Kidney (tissue), 14 donors: ENCODE measurements around the gene TRIM40. TPM values are rescaled to one million over a fixed set of nuclear protein-coding genes. Genes with fewer than 3 reads are reported as not detected.
A peak's percentile ranks its signal among the peaks of the same experiment; 100 is the strongest.

ENCODE experiments used
- DNase-seq, 5 donors: peaks; one replicate each; pipeline ENCODE4 v3.0.0-alpha.2; 2013 to 2020
- FAIRE-seq: peaks from 2 replicates; lab custom pipeline; 2012; peaks lifted over from hg19 to GRCh38; lab: Jason Lieb, UNC
- H3K27ac ChIP-seq, 2 donors: one replicate each; pipeline ENCODE4 v1.7.0; 2013; ENCODE audit warnings: low read depth in 2 of 2, low read length in 2 of 2, inconsistent platforms in 1 of 2
- H3K27me3 ChIP-seq: one replicate; pipeline ENCODE4 v1.7.1; 2013; ENCODE audit warnings: low read length, inconsistent platforms; ENCODE audit not compliant: control insufficient read depth, insufficient read depth
- H3K36me3 ChIP-seq, 3 donors: one replicate each; pipeline versions ENCODE4 v1.7.0 to v1.7.1; 2013; ENCODE audit warnings: low read length in 3 of 3, control low read depth in 1 of 3, inconsistent platforms in 1 of 3; ENCODE audit not compliant: insufficient read depth in 3 of 3, control insufficient read depth in 2 of 3
- H3K4me1 ChIP-seq, 3 donors: one replicate each; pipeline versions ENCODE4 v1.7.0 to v1.7.1; 2013; ENCODE audit warnings: low read length in 3 of 3, inconsistent platforms in 1 of 3, low read depth in 1 of 3; ENCODE audit not compliant: control insufficient read depth in 2 of 3, insufficient read depth in 2 of 3
- H3K4me3 ChIP-seq, 3 donors: one replicate each; pipeline versions ENCODE4 v1.7.0 to v1.8.1; 2013; ENCODE audit warnings: low read length in 3 of 3, control low read depth in 1 of 3, inconsistent platforms in 1 of 3
- H3K9ac ChIP-seq, 3 donors: one replicate each; pipeline versions ENCODE4 v1.7.0 to v1.7.1; 2013; ENCODE audit warnings: low read length in 3 of 3, control low read depth in 1 of 3, inconsistent platforms in 1 of 3
- H3K9me3 ChIP-seq, 3 donors: one replicate each; pipeline versions ENCODE4 v1.7.0 to v1.7.1; 2013; ENCODE audit warnings: low read length in 3 of 3, control low read depth in 1 of 3, inconsistent platforms in 1 of 3; ENCODE audit not compliant: control insufficient read depth in 2 of 3, insufficient read depth in 1 of 3
- intact Hi-C: fragments of 100-400 bp; cut with DNase I; formaldehyde crosslinking; loops from one replicate; pipeline ENCODE4 v1.11.1; 2022
- polyA plus RNA-seq: library from polyadenylated mRNA; stranded (reverse); fragments of 350-450 nt; fragmentation: Illumina TruSeq; extraction: RNeasy Lipid Tissue Mini Kit (QIAGEN cat#74804); gene quantifications from one replicate; pipeline ENCODE4 v1.2.3, GENCODE V29; 2014; ENCODE audit warnings: low read depth, low replicate concordance; ENCODE audit not compliant: insufficient read depth
- total RNA-seq: library from RNA; stranded (reverse); fragmentation: NEBNext Ultra II Directional; extraction: Animal tissue kit (Norgen Biotek cat#: 25700); gene quantifications from one replicate; pipeline ENCODE4 v1.2.1, GENCODE V29; 2021
- TF ChIP-seq, protein P1 (sequence below): IDR thresholded peaks from 3 replicates; pipeline ENCODE4 v1.5.1; 2012; ENCODE audit warnings: mild to moderate bottlenecking, moderate library complexity, borderline replicate concordance; ENCODE audit not compliant: insufficient read depth; ENCODE audit errors: extremely low read depth
- donor health status: control.
- donor health status: control.
- donor health status: control.
- donor health status: control.
- donor health status: control.
- donor health status: DM: yes; HTN: yes; CAD: no.
- donor health status: Normal renal cell carcinoma (clear cell type).

The TRIM40 gene
- total and polyA plus RNA-seq, 2 donors from 2014 or later, result not detected

GRCh38 chr6:30097902-30098768 is 37.8 kb upstream of the TRIM40 start:
- H3K9ac ChIP-seq, result no peak overlapping the region
- no peaks in the 10 kb centered on the region for H3K36me3 ChIP-seq
- TF ChIP-seq, protein P1, sequence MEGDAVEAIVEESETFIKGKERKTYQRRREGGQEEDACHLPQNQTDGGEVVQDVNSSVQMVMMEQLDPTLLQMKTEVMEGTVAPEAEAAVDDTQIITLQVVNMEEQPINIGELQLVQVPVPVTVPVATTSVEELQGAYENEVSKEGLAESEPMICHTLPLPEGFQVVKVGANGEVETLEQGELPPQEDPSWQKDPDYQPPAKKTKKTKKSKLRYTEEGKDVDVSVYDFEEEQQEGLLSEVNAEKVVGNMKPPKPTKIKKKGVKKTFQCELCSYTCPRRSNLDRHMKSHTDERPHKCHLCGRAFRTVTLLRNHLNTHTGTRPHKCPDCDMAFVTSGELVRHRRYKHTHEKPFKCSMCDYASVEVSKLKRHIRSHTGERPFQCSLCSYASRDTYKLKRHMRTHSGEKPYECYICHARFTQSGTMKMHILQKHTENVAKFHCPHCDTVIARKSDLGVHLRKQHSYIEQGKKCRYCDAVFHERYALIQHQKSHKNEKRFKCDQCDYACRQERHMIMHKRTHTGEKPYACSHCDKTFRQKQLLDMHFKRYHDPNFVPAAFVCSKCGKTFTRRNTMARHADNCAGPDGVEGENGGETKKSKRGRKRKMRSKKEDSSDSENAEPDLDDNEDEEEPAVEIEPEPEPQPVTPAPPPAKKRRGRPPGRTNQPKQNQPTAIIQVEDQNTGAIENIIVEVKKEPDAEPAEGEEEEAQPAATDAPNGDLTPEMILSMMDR, result no peak
- intact Hi-C loops, result no loop called here
- peaks cover 48% of the 10 kb centered on the region for H3K27me3 ChIP-seq
- H3K4me1 ChIP-seq, result peaks cover 0 to 20% (median 13%) of the 10 kb centered on the region in 3 donors
- no peak overlapping the region for H3K27ac ChIP-seq
- no peak overlapping the region for H3K4me3 ChIP-seq
- FAIRE-seq (no peak), DNase-seq (no peak)
- no peaks in the 10 kb centered on the region for H3K9me3 ChIP-seq

DNA sequence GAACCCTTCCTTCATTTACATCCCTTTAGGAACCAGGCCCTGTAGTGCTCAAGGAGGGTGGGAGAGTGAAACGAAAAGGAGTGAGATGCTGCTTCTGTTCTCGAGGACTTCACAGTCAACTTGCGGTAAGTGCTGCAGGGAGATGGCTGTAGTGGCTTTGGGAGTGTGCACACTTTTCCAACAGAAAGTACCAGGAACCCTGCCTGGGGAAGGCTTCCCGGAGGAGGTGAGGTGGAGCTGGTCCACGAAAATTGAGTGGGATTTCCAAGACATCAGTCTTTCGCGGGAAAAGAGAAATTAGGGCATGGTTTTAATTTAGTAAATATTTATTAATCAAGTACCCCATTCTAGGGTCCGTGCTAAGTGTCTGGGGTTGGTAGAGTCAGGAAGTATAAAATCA is 35.8 kb upstream of the TRIM40 start:
- Histone ChIP-seq H3K27ac (no peak overlapping the region), H3K9ac (no peak overlapping the region), H3K27me3 (peaks cover 57% of the 10 kb centered on the region)

DNA sequence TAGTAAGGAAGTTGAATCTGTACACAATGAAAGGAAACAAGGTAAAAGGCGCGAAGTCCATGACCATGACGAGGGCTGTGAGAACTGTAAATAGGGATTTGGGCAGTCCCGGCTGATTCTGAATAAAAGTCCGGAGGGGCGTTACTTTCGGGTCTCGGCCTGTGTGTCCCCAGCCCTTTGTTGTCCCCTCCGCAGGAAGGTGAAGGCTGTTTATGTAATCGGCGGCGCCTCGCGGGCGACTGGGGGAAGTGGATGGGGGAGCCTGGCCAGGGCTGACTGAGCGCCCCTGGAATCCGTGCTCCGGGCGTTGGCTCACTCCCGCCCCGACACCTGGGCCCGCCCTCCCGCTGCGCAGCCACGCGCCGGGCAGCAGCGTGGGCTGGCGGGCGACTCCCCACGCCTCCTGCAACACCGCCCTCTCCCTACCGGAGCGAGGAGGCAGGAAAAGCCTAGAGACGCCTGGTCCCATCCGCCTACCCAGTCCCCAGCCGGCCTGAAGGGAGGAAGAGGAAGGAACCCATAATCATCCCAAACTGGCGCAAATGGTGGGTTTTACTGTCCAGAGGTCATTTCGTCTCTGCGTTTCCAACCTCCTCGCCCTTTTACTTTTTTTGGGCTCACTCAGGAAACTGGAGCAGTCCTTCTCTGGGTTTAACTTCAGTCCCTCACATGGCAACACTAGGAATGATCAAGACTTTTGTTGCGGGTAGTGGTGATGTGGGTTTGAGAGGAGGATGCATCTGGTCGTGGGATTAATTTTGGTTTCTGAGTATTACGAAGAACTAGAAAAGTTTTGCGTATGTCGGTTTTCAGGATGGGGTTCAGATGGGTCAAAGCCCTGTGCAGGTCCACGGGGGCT is 35.1 kb upstream of the TRIM40 start:
- DNase-seq (peak; percentile 25 to 84 (median 47)), FAIRE-seq (no peak)
- intact Hi-C loops, result no loop called here
- Histone ChIP-seq H3K9me3 (no peaks in the 10 kb centered on the region), H3K36me3 (no peaks in the 10 kb centered on the region), H3K4me1 (peaks cover 0 to 23% (median 13%) of the 10 kb centered on the region in 3 donors), H3K27me3 (peaks cover 54% of the 10 kb centered on the region), H3K4me3 (peak overlapping the region in 2 of 3 donors; percentile 57 to 63), H3K27ac (no peak overlapping the region), H3K9ac (no peak overlapping the region)
- TF ChIP-seq, protein P1, result no peak

More for the DNA sequence above, 35.8 kb upstream of the TRIM40 start:
- Histone ChIP-seq H3K4me3 (peak overlapping the region in 1 of 3 donors; percentile 63), H3K4me1 (peaks cover 0 to 23% (median 13%) of the 10 kb centered on the region in 3 donors), H3K36me3 (no peaks in the 10 kb centered on the region), H3K9me3 (no peaks in the 10 kb centered on the region)
- TF ChIP-seq, protein P1, result no peak
- DNase-seq (no peak), FAIRE-seq (no peak)
- intact Hi-C loops, result no loop called here
